ENCODE data around the gene CACNA1C.

The CACNA1C gene

DNA sequence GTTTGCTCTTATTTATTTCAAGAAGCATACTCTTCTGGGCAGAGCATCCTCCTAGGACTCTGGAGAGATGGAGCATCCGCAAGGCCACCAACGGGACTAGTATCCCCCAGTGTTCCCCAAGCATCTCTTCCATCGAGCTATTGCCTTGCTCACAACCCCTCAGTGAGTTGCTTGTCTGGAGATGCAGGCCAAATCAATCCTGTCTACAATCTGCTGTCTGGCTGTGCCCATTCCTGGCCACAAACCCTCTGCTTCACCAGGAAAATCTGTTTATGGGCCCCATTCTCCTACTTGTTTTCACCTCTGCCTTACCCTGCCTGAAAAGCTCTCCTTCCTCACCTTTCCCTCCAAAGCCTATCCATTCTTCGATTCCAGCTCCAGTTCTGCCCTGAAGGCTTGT lies 219.2 kb downstream of the CACNA1C start:
- no peak for TF ChIP-seq CTCF (conservative IDR thresholded peaks at IDR 0.05; ENCODE audit: low read depth, low read length)
- no peak overlapping the region for H3K4me3 ChIP-seq (ENCODE audit: low read depth, low read length)
- DNase-seq (ENCODE audit: low read depth): no peak

DNA sequence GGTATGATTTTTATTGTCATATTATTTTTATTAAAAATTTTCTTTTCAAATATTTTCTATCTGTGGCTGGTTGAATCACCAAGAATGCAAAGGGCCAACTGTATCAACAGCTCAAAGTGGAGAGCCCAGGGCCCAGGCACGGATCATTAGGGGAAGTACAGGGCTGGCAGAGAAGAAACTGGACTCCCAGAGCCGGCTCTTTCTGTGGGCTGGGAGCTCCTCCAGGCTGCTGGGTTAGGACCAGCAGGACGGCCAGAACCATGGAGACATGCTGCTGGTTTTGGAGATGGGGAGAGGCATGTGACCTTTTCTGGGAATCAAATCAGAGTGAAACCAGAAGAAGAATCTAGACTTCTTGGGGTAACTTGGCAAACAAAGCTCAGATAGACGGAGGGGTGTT lies 220.5 kb downstream of the CACNA1C start:
- DNase-seq (ENCODE audit: low read depth): peak; percentile 87
- H3K4me3 ChIP-seq (ENCODE audit: low read depth, low read length): no peak overlapping the region
- TF ChIP-seq CTCF (conservative IDR thresholded peaks at IDR 0.05; ENCODE audit: low read depth, low read length): peak; percentile 78

DNA sequence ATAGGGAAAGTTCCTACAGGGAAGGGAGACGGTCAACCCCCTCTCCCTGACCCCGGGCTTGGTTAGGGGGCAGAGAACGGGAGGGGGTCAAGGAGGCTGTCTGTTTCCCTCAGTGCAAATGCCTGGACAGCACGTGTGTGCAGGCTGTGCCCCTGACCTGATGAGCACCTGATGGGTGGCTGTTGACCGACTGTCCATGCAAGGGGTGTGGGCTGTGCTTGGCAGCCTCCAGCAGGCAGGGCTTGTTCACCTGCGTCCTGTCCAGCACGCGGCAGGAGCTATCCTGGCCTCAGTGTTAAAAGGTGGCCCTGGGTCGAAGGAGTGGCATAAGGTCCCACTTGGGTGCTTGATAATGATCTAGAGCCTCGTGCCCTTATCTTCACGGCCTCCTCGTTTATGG lies 221.0 kb downstream of the CACNA1C start:
- TF ChIP-seq CTCF (conservative IDR thresholded peaks at IDR 0.05; ENCODE audit: low read depth, low read length): no peak
- no peak overlapping the region for H3K4me3 ChIP-seq (ENCODE audit: low read depth, low read length)
- DNase-seq (ENCODE audit: low read depth): no peak

DNA sequence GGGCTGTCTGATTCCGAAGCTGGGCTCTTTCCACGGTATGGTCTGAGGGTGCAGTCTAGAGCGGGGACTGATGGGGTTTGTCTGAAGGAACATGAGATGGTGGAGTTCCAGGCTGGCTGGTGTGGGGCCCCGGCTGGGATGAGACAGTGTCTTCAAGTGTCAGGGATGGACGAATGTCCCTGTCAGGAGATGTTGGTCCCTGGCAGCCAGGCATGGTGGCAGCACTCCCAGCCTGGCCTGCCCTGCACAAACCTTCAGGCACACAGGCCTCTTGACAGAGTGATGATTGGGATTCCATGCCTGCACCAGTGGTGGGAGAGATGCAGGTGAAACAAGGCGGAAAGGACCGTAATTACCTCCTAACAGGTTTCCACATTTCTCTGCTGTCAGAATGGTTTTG lies 221.9 kb downstream of the CACNA1C start:
- no peak for TF ChIP-seq CTCF (conservative IDR thresholded peaks at IDR 0.05; ENCODE audit: low read depth, low read length)
- no peak for DNase-seq (ENCODE audit: low read depth)

GRCh38 chr12:2276288-2277033 lies 223.7 kb downstream of the CACNA1C start:
- H3K4me3 ChIP-seq (ENCODE audit: low read depth, low read length): no peak overlapping the region
- no peak for TF ChIP-seq CTCF (conservative IDR thresholded peaks at IDR 0.05; ENCODE audit: low read depth, low read length)
- no peak for DNase-seq (ENCODE audit: low read depth)

More for the DNA sequence above, 221.9 kb downstream of the CACNA1C start:
- H3K4me3 ChIP-seq (ENCODE audit: low read depth, low read length): no peak overlapping the region

- no peak for TF ChIP-seq CTCF (conservative IDR thresholded peaks at IDR 0.05; ENCODE audit: low read depth, low read length)
- no peak overlapping the region for H3K4me3 ChIP-seq (ENCODE audit: low read depth, low read length)
- no peak for DNase-seq (ENCODE audit: low read depth)
Measured at GRCh38 chr12:2277492-2278155, 224.8 kb downstream of the CACNA1C start.

- DNase-seq (ENCODE audit: low read depth): no peak
Measured at GRCh38 chr12:2281446-2281845, 228.7 kb downstream of the CACNA1C start.

More at GRCh38 chr12:2281446-2281845, 228.7 kb downstream of the CACNA1C start:
- no peak overlapping the region for H3K4me3 ChIP-seq (ENCODE audit: low read depth, low read length)
- TF ChIP-seq CTCF (conservative IDR thresholded peaks at IDR 0.05; ENCODE audit: low read depth, low read length): no peak

Data from choroid plexus epithelial cell (primary cell).